Calu3 (cell line): ENCODE measurements around the gene OR2W3. TPM values are rescaled to one million over a fixed set of nuclear protein-coding genes. Genes with fewer than 3 reads are reported as not detected.

ENCODE experiments used
- BruUV-seq: library from RNA; stranded (reverse); fragments of 400-500 nt; replicated peaks from 2 replicates; lab custom pipeline; 2021; lab: Mats Ljungman, UMichigan
- CTCF ChIA-PET: fragments of 300-600 bp; sonication (Branson Sonifier 250); formaldehyde crosslinking; loops from one replicate; lab custom pipeline; 2022; ENCODE audit warnings: antibody characterized with exemption; lab: Charles Lee
- DNase-seq: peaks from one replicate; pipeline ENCODE4 v3.0.0; 2022
- H3K27ac Mint-ChIP-seq: one replicate; pipeline ENCODE4 v1.8.0; 2022; ENCODE audit warnings: mixed read lengths; ENCODE audit not compliant: unreplicated experiment
- H3K27me3 Mint-ChIP-seq: one replicate; pipeline ENCODE4 v1.8.0; 2022; ENCODE audit warnings: mixed read lengths; ENCODE audit not compliant: unreplicated experiment
- H3K36me3 Mint-ChIP-seq: one replicate; pipeline ENCODE4 v1.8.0; 2022; ENCODE audit warnings: mild to moderate bottlenecking, moderate library complexity, mixed read lengths; ENCODE audit not compliant: insufficient read depth, unreplicated experiment
- H3K4me1 Mint-ChIP-seq: one replicate; pipeline ENCODE4 v1.8.0; 2022; ENCODE audit warnings: mild to moderate bottlenecking, low read depth, mixed read lengths; ENCODE audit not compliant: unreplicated experiment
- H3K4me3 Mint-ChIP-seq: one replicate; pipeline ENCODE4 v1.8.0; 2022; ENCODE audit warnings: mild to moderate bottlenecking, low read depth, moderate library complexity, mixed read lengths; ENCODE audit not compliant: unreplicated experiment
- H3K9me3 Mint-ChIP-seq: one replicate; pipeline ENCODE4 v1.8.0; 2022; ENCODE audit warnings: low read depth, mixed read lengths; ENCODE audit not compliant: unreplicated experiment
- CTCF ChIP-seq: fragments of 200-600 bp; IDR thresholded peaks from one replicate; pipeline ENCODE4 v1.8.0; 2022; ENCODE audit warnings: antibody characterized with exemption; ENCODE audit not compliant: unreplicated experiment
- intact Hi-C: fragments of 100-400 bp; cut with micrococcal nuclease; formaldehyde crosslinking; loops from one replicate; pipeline ENCODE4 v1.10.0; 2022; ENCODE audit not compliant: unreplicated experiment
- total RNA-seq: library from RNA; stranded (reverse); gene quantifications from 2 replicates; pipeline ENCODE4 v1.2.3, GENCODE V29; 2022

The OR2W3 gene
- total RNA-seq, 1 experiment from 2014 or later, result not detected

GRCh38 chr1:247884797-247885413 lies 10.5 kb upstream of the OR2W3 start:
- no peaks in the 10 kb centered on the region for H3K36me3 Mint-ChIP-seq
- no peaks in the 10 kb centered on the region for H3K4me1 Mint-ChIP-seq
- H3K9me3 Mint-ChIP-seq, result peaks cover 2% of the 10 kb centered on the region
- TF ChIP-seq CTCF, result no peak
- intact Hi-C loops, result no loop called here
- H3K27ac Mint-ChIP-seq, result no peak overlapping the region
- H3K27me3 Mint-ChIP-seq, result no peaks in the 10 kb centered on the region
- CTCF ChIA-PET, result no interaction called here
- no peak for DNase-seq
- H3K4me3 Mint-ChIP-seq, result no peak overlapping the region
- BruUV-seq, result no TSS peak

- Mint-ChIP-seq H3K27ac (no peak overlapping the region), H3K9me3 (peaks cover 11% of the 10 kb centered on the region), H3K36me3 (no peaks in the 10 kb centered on the region), H3K4me3 (no peak overlapping the region), H3K4me1 (no peaks in the 10 kb centered on the region), H3K27me3 (no peaks in the 10 kb centered on the region)
- BruUV-seq, result no TSS peak
- intact Hi-C loops, result no loop called here
- no peak for TF ChIP-seq CTCF
- no peak for DNase-seq
- CTCF ChIA-PET, result no interaction called here
Observed at GRCh38 chr1:247895976-247896375, 589 bp downstream of the OR2W3 start.

GRCh38 chr1:247904122-247904521 lies 8.7 kb downstream of the OR2W3 start:
- intact Hi-C loops, result no loop called here
- Mint-ChIP-seq H3K9me3 (peaks cover 19% of the 10 kb centered on the region), H3K4me3 (no peak overlapping the region), H3K4me1 (no peaks in the 10 kb centered on the region), H3K36me3 (no peaks in the 10 kb centered on the region), H3K27ac (no peak overlapping the region), H3K27me3 (no peaks in the 10 kb centered on the region)
- BruUV-seq, result no TSS peak
- TF ChIP-seq CTCF, result no peak
- CTCF ChIA-PET, result no interaction called here
- no peak for DNase-seq

- no peak for TF ChIP-seq CTCF
- BruUV-seq, result no TSS peak
- intact Hi-C loops, result no loop called here
Observed at GRCh38 chr1:247905181-247905580, 9.8 kb downstream of the OR2W3 start.

More at GRCh38 chr1:247905181-247905580, 9.8 kb downstream of the OR2W3 start:
- H3K27me3 Mint-ChIP-seq, result no peaks in the 10 kb centered on the region
- no peak overlapping the region for H3K4me3 Mint-ChIP-seq
- H3K4me1 Mint-ChIP-seq, result no peaks in the 10 kb centered on the region
- DNase-seq, result no peak
- no peaks in the 10 kb centered on the region for H3K36me3 Mint-ChIP-seq
- CTCF ChIA-PET, result no interaction called here
- H3K9me3 Mint-ChIP-seq, result peaks cover 22% of the 10 kb centered on the region
- H3K27ac Mint-ChIP-seq, result no peak overlapping the region
